ENCODE data around the gene GMCL1. TPM values are rescaled to one million over a fixed set of nuclear protein-coding genes. Genes with fewer than 3 reads are reported as not detected.

The GMCL1 gene
- 25.6 and 32.8 TPM in 2 replicates for total RNA-seq

GRCh38 chr2:69829256-69830044, at the start of gene GMCL1:
TSS of gene GMCL1 (plus strand) at chr2:69829660. CDS start at chr2:69829893, 233 bp downstream.
- DNase-seq (ENCODE audit: low spot score) = peak; percentile 99
- peaks cover 10% of the 10 kb centered on the region for H3K36me3 Mint-ChIP-seq (ENCODE audit: low read depth)
- intact Hi-C loops (cut with micrococcal nuclease) = loop anchor here (1.0 to 5.0 kb wide), 11 partner anchors 12 to 464 kb away; partner anchors contain the start of genes AAK1, ANXA4, GFPT1 and SNRNP27
- H3K27ac Mint-ChIP-seq = peak within 1 kb of the TSS; percentile 95
- peak within 1 kb of the TSS; percentile 98 for H3K4me3 Mint-ChIP-seq
- H3K4me1 Mint-ChIP-seq (ENCODE audit: low read depth) = peaks cover 59% of the 10 kb centered on the region
- no peaks in the 10 kb centered on the region for H3K27me3 Mint-ChIP-seq (ENCODE audit: insufficient read depth)
- no peaks in the 10 kb centered on the region for H3K9me3 Mint-ChIP-seq

- H3K36me3 Mint-ChIP-seq (ENCODE audit: low read depth) = peaks cover 11% of the 10 kb centered on the region
- H3K4me1 Mint-ChIP-seq (ENCODE audit: low read depth) = peaks cover 12% of the 10 kb centered on the region
- H3K9me3 Mint-ChIP-seq = no peaks in the 10 kb centered on the region
- no peak overlapping the region for H3K27ac Mint-ChIP-seq
- intact Hi-C loops (cut with micrococcal nuclease) = no loop called here
- no peak overlapping the region for H3K4me3 Mint-ChIP-seq
- H3K27me3 Mint-ChIP-seq (ENCODE audit: insufficient read depth) = peaks cover 1% of the 10 kb centered on the region
- DNase-seq (ENCODE audit: low spot score) = no peak
Observed at GRCh38 chr2:69780921-69781320, 48.5 kb upstream of the GMCL1 start.

- H3K4me3 Mint-ChIP-seq = no peak overlapping the region
- DNase-seq (ENCODE audit: low spot score) = no peak
- H3K36me3 Mint-ChIP-seq (ENCODE audit: low read depth) = peaks cover 11% of the 10 kb centered on the region
- no peaks in the 10 kb centered on the region for H3K9me3 Mint-ChIP-seq
- peaks cover 1% of the 10 kb centered on the region for H3K27me3 Mint-ChIP-seq (ENCODE audit: insufficient read depth)
- intact Hi-C loops (cut with micrococcal nuclease) = no loop called here
- peaks cover 17% of the 10 kb centered on the region for H3K4me1 Mint-ChIP-seq (ENCODE audit: low read depth)
- H3K27ac Mint-ChIP-seq = no peak overlapping the region
Observed at GRCh38 chr2:69781321-69782248, 47.9 kb upstream of the GMCL1 start.

- H3K4me3 Mint-ChIP-seq = no peak overlapping the region
- intact Hi-C loops (cut with micrococcal nuclease) = no loop called here
Observed at GRCh38 chr2:69784228-69784627, 45.2 kb upstream of the GMCL1 start.

GRCh38 chr2:69785358-69785757, 44.1 kb upstream of the GMCL1 start:
- Mint-ChIP-seq H3K9me3 (no peaks in the 10 kb centered on the region), H3K27me3 (ENCODE audit: insufficient read depth) (peaks cover 1% of the 10 kb centered on the region), H3K36me3 (ENCODE audit: low read depth) (peaks cover 18% of the 10 kb centered on the region), H3K4me1 (ENCODE audit: low read depth) (peaks cover 19% of the 10 kb centered on the region), H3K4me3 (no peak overlapping the region), H3K27ac (no peak overlapping the region)
- no peak for DNase-seq (ENCODE audit: low spot score)
- intact Hi-C loops (cut with micrococcal nuclease) = no loop called here

More at GRCh38 chr2:69784228-69784627, 45.2 kb upstream of the GMCL1 start:
- Mint-ChIP-seq H3K9me3 (no peaks in the 10 kb centered on the region), H3K27me3 (ENCODE audit: insufficient read depth) (peaks cover 1% of the 10 kb centered on the region), H3K27ac (no peak overlapping the region), H3K4me1 (ENCODE audit: low read depth) (peaks cover 16% of the 10 kb centered on the region), H3K36me3 (ENCODE audit: low read depth) (peaks cover 16% of the 10 kb centered on the region)
- DNase-seq (ENCODE audit: low spot score) = no peak

- peaks cover 19% of the 10 kb centered on the region for H3K4me1 Mint-ChIP-seq (ENCODE audit: low read depth)
- intact Hi-C loops (cut with micrococcal nuclease) = no loop called here
- peaks cover 1% of the 10 kb centered on the region for H3K27me3 Mint-ChIP-seq (ENCODE audit: insufficient read depth)
- no peak overlapping the region for H3K4me3 Mint-ChIP-seq
- no peak for DNase-seq (ENCODE audit: low spot score)
- H3K9me3 Mint-ChIP-seq = no peaks in the 10 kb centered on the region
- peaks cover 18% of the 10 kb centered on the region for H3K36me3 Mint-ChIP-seq (ENCODE audit: low read depth)
- H3K27ac Mint-ChIP-seq = no peak overlapping the region
Observed at GRCh38 chr2:69786052-69786560, 43.4 kb upstream of the GMCL1 start.

GRCh38 chr2:69789175-69789721, 40.2 kb upstream of the GMCL1 start:
- H3K9me3 Mint-ChIP-seq = no peaks in the 10 kb centered on the region
- DNase-seq (ENCODE audit: low spot score) = no peak
- no peaks in the 10 kb centered on the region for H3K27me3 Mint-ChIP-seq (ENCODE audit: insufficient read depth)
- peaks cover 18% of the 10 kb centered on the region for H3K36me3 Mint-ChIP-seq (ENCODE audit: low read depth)
- intact Hi-C loops (cut with micrococcal nuclease) = no loop called here
- no peak overlapping the region for H3K27ac Mint-ChIP-seq
- H3K4me1 Mint-ChIP-seq (ENCODE audit: low read depth) = peaks cover 14% of the 10 kb centered on the region
- no peak overlapping the region for H3K4me3 Mint-ChIP-seq

GRCh38 chr2:69789772-69790600, 39.5 kb upstream of the GMCL1 start:
- no peak overlapping the region for H3K4me3 Mint-ChIP-seq
- H3K9me3 Mint-ChIP-seq = no peaks in the 10 kb centered on the region
- peaks cover 16% of the 10 kb centered on the region for H3K36me3 Mint-ChIP-seq (ENCODE audit: low read depth)
- no peaks in the 10 kb centered on the region for H3K27me3 Mint-ChIP-seq (ENCODE audit: insufficient read depth)
- DNase-seq (ENCODE audit: low spot score) = no peak
- intact Hi-C loops (cut with micrococcal nuclease) = no loop called here
- H3K27ac Mint-ChIP-seq = peak overlapping the region; percentile 27
- peaks cover 14% of the 10 kb centered on the region for H3K4me1 Mint-ChIP-seq (ENCODE audit: low read depth)

- H3K27ac Mint-ChIP-seq = no peak overlapping the region
- H3K4me3 Mint-ChIP-seq = no peak overlapping the region
- no peak for DNase-seq (ENCODE audit: low spot score)
Observed at GRCh38 chr2:69790601-69790959, 38.9 kb upstream of the GMCL1 start.

GRCh38 chr2:69791045-69791444, 38.4 kb upstream of the GMCL1 start:
- Mint-ChIP-seq H3K9me3 (no peaks in the 10 kb centered on the region), H3K4me3 (no peak overlapping the region), H3K4me1 (ENCODE audit: low read depth) (peaks cover 13% of the 10 kb centered on the region), H3K36me3 (ENCODE audit: low read depth) (peaks cover 16% of the 10 kb centered on the region), H3K27ac (no peak overlapping the region), H3K27me3 (ENCODE audit: insufficient read depth) (no peaks in the 10 kb centered on the region)
- intact Hi-C loops (cut with micrococcal nuclease) = no loop called here
- DNase-seq (ENCODE audit: low spot score) = no peak

More at GRCh38 chr2:69790601-69790959, 38.9 kb upstream of the GMCL1 start:
- H3K36me3 Mint-ChIP-seq (ENCODE audit: low read depth) = peaks cover 16% of the 10 kb centered on the region
- peaks cover 14% of the 10 kb centered on the region for H3K4me1 Mint-ChIP-seq (ENCODE audit: low read depth)
- no peaks in the 10 kb centered on the region for H3K27me3 Mint-ChIP-seq (ENCODE audit: insufficient read depth)
- H3K9me3 Mint-ChIP-seq = no peaks in the 10 kb centered on the region
- intact Hi-C loops (cut with micrococcal nuclease) = no loop called here

- no peak for DNase-seq (ENCODE audit: low spot score)
- intact Hi-C loops (cut with micrococcal nuclease) = no loop called here
- H3K36me3 Mint-ChIP-seq (ENCODE audit: low read depth) = peaks cover 8% of the 10 kb centered on the region
- H3K4me1 Mint-ChIP-seq (ENCODE audit: low read depth) = peaks cover 26% of the 10 kb centered on the region
- no peaks in the 10 kb centered on the region for H3K27me3 Mint-ChIP-seq (ENCODE audit: insufficient read depth)
- no peak overlapping the region for H3K4me3 Mint-ChIP-seq
- H3K9me3 Mint-ChIP-seq = no peaks in the 10 kb centered on the region
- no peak overlapping the region for H3K27ac Mint-ChIP-seq
Observed at GRCh38 chr2:69796174-69796573, 33.3 kb upstream of the GMCL1 start.

GRCh38 chr2:69797235-69797634, 32.2 kb upstream of the GMCL1 start:
- Mint-ChIP-seq H3K27me3 (ENCODE audit: insufficient read depth) (no peaks in the 10 kb centered on the region), H3K27ac (no peak overlapping the region), H3K4me3 (no peak overlapping the region), H3K4me1 (ENCODE audit: low read depth) (peaks cover 34% of the 10 kb centered on the region), H3K36me3 (ENCODE audit: low read depth) (peaks cover 15% of the 10 kb centered on the region), H3K9me3 (no peaks in the 10 kb centered on the region)
- DNase-seq (ENCODE audit: low spot score) = no peak
- intact Hi-C loops (cut with micrococcal nuclease) = no loop called here

All from activated T-helper 1 cell treated with anti-CD3 and anti-CD28 coated beads, Interleukin-12 subunit alpha, Interleukin-12 subunit beta, Interleukin-2, Interleukin-4 antibody, amounts not matched to agents 30 ng/mL and 10 ng/mL and 1 ng/mL, durations not matched to agents 14 hours and 24 hours and 36 hours (primary cell).